ENCODE results near the gene CBLN4.

The CBLN4 gene

GRCh38 chr20:56005389-56005715 lies at the start of gene CBLN4:
CBLN4 (minus strand) TSS chr20:56005519; CDS start chr20:56004171, 1,348 bp downstream.
- Histone ChIP-seq H3K9ac (no peak within 1 kb of the TSS), H3K9me3 (replicated peaks in 1 of 11) (peaks cover 26 to 33% (median 28%) of the 10 kb centered on the region in 11 experiments), H3K4me2 (no peak within 1 kb of the TSS), H3K27me3 (no peaks in the 10 kb centered on the region), H4K20me1 (no peaks in the 10 kb centered on the region), H3K4me1 (no peaks in the 10 kb centered on the region), H3K27ac (no peak within 1 kb of the TSS), H3K4me3 (no peak within 1 kb of the TSS), H3K36me3 (no peaks in the 10 kb centered on the region)
- TF ChIP-seq Cebpa-rat (IDR thresholded peaks at IDR 0.05): no peak

- no peaks in the 10 kb centered on the region for H3K4me1 ChIP-seq
- peaks cover 0 to 4% (median 0%) of the 10 kb centered on the region in 11 experiments; a peak in 1 of 22 replicates for H3K9me3 ChIP-seq (replicated peaks in 1 of 11)
- no peaks in the 10 kb centered on the region for H4K20me1 ChIP-seq
- peak in 4 of 11 experiments; percentile 9 to 67 (median 48); a peak in 4 of 22 replicates for TF ChIP-seq Cebpa-rat (IDR thresholded peaks at IDR 0.05)
- H3K36me3 ChIP-seq: no peaks in the 10 kb centered on the region
- H3K4me3 ChIP-seq: no peak overlapping the region
- H3K4me2 ChIP-seq: no peak overlapping the region
- no peak overlapping the region for H3K9ac ChIP-seq
- no peak overlapping the region for H3K27ac ChIP-seq
- no peaks in the 10 kb centered on the region for H3K27me3 ChIP-seq
Measured at GRCh38 chr20:56043227-56043626, 37.9 kb upstream of the CBLN4 start.

- H3K27me3 ChIP-seq: no peaks in the 10 kb centered on the region
- H3K9ac ChIP-seq: no peak overlapping the region
- no peaks in the 10 kb centered on the region for H3K36me3 ChIP-seq
- H3K27ac ChIP-seq: no peak overlapping the region
- H3K9me3 ChIP-seq (replicated peaks in 1 of 11): peaks cover 46 to 66% (median 52%) of the 10 kb centered on the region in 11 experiments
- H4K20me1 ChIP-seq: no peaks in the 10 kb centered on the region
- H3K4me3 ChIP-seq: no peak overlapping the region
- no peaks in the 10 kb centered on the region for H3K4me1 ChIP-seq
- TF ChIP-seq Cebpa-rat (IDR thresholded peaks at IDR 0.05): no peak
- no peak overlapping the region for H3K4me2 ChIP-seq
Measured at GRCh38 chr20:56032251-56032650, 26.9 kb upstream of the CBLN4 start.

- H3K4me1 ChIP-seq: peaks cover 0 to 14% (median 11%) of the 10 kb centered on the region in 10 experiments; a peak in 14 of 20 replicates
- H3K27ac ChIP-seq: no peak overlapping the region
Measured at GRCh38 chr20:56018716-56019115, 13.4 kb upstream of the CBLN4 start.

GRCh38 chr20:56018194-56018593 lies 12.9 kb upstream of the CBLN4 start:
- H3K27me3 ChIP-seq: no peaks in the 10 kb centered on the region
- H3K4me3 ChIP-seq: no peak overlapping the region
- H3K4me1 ChIP-seq: peaks cover 0 to 14% (median 11%) of the 10 kb centered on the region in 10 experiments; a peak in 14 of 20 replicates
- H3K27ac ChIP-seq: peak overlapping the region in 2 of 11 experiments; percentile 28 to 35; a peak in 3 of 22 replicates
- H3K9ac ChIP-seq: no peak overlapping the region
- H3K36me3 ChIP-seq: no peaks in the 10 kb centered on the region
- peak overlapping the region in 7 of 11 experiments; percentile 13 to 54 (median 45); a peak in 11 of 22 replicates for H3K4me2 ChIP-seq
- H3K9me3 ChIP-seq (replicated peaks in 1 of 11): peaks cover 7 to 19% (median 13%) of the 10 kb centered on the region in 11 experiments; a peak in 17 of 22 replicates
- no peaks in the 10 kb centered on the region for H4K20me1 ChIP-seq
- TF ChIP-seq Cebpa-rat (IDR thresholded peaks at IDR 0.05): no peak

More at GRCh38 chr20:56018716-56019115, 13.4 kb upstream of the CBLN4 start:
- no peak overlapping the region for H3K4me3 ChIP-seq
- peaks cover 7 to 19% (median 13%) of the 10 kb centered on the region in 11 experiments; a peak in 17 of 22 replicates for H3K9me3 ChIP-seq (replicated peaks in 1 of 11)
- H4K20me1 ChIP-seq: no peaks in the 10 kb centered on the region
- H3K4me2 ChIP-seq: peak overlapping the region in 4 of 11 experiments; percentile 13 to 53 (median 46); a peak in 2 of 22 replicates
- no peaks in the 10 kb centered on the region for H3K36me3 ChIP-seq
- no peak overlapping the region for H3K9ac ChIP-seq
- TF ChIP-seq Cebpa-rat (IDR thresholded peaks at IDR 0.05): no peak
- no peaks in the 10 kb centered on the region for H3K27me3 ChIP-seq

GRCh38 chr20:56017560-56017959 lies 12.2 kb upstream of the CBLN4 start:
- Histone ChIP-seq H4K20me1 (no peaks in the 10 kb centered on the region), H3K4me1 (peaks cover 0 to 14% (median 11%) of the 10 kb centered on the region in 10 experiments; a peak in 14 of 20 replicates), H3K36me3 (no peaks in the 10 kb centered on the region), H3K27me3 (no peaks in the 10 kb centered on the region), H3K4me3 (no peak overlapping the region), H3K4me2 (peak overlapping the region in 8 of 11 experiments; percentile 13 to 54 (median 40); a peak in 13 of 22 replicates), H3K9ac (no peak overlapping the region), H3K27ac (peak overlapping the region in 1 of 11 experiments; percentile 35; a peak in 2 of 22 replicates), H3K9me3 (replicated peaks in 1 of 11) (peaks cover 7 to 19% (median 13%) of the 10 kb centered on the region in 11 experiments; a peak in 17 of 22 replicates)
- 0 out of 22 replicates have a peak, but pooled peaks of 1 of the 11 experiments have one; percentile 31 for TF ChIP-seq Cebpa-rat (IDR thresholded peaks at IDR 0.05)

GRCh38 chr20:56014998-56015397 lies 9.7 kb upstream of the CBLN4 start:
- H3K4me2 ChIP-seq: no peak overlapping the region
- peaks cover 7 to 19% (median 13%) of the 10 kb centered on the region in 11 experiments; a peak in 17 of 22 replicates for H3K9me3 ChIP-seq (replicated peaks in 1 of 11)
- no peak overlapping the region for H3K27ac ChIP-seq
- H3K27me3 ChIP-seq: no peaks in the 10 kb centered on the region
- no peak overlapping the region for H3K9ac ChIP-seq
- no peaks in the 10 kb centered on the region for H4K20me1 ChIP-seq
- H3K36me3 ChIP-seq: no peaks in the 10 kb centered on the region
- peaks cover 0 to 14% (median 11%) of the 10 kb centered on the region in 10 experiments; a peak in 14 of 20 replicates for H3K4me1 ChIP-seq
- H3K4me3 ChIP-seq: no peak overlapping the region
- TF ChIP-seq Cebpa-rat (IDR thresholded peaks at IDR 0.05): no peak

GRCh38 chr20:56014151-56014550 lies 8.8 kb upstream of the CBLN4 start:
- Histone ChIP-seq H3K9me3 (replicated peaks in 1 of 11) (peaks cover 7 to 19% (median 13%) of the 10 kb centered on the region in 11 experiments; a peak in 17 of 22 replicates), H3K27me3 (no peaks in the 10 kb centered on the region), H3K36me3 (no peaks in the 10 kb centered on the region), H4K20me1 (no peaks in the 10 kb centered on the region), H3K9ac (no peak overlapping the region), H3K4me1 (peaks cover 0 to 14% (median 11%) of the 10 kb centered on the region in 10 experiments; a peak in 14 of 20 replicates), H3K4me3 (no peak overlapping the region), H3K4me2 (no peak overlapping the region), H3K27ac (no peak overlapping the region)
- TF ChIP-seq Cebpa-rat (IDR thresholded peaks at IDR 0.05): no peak

GRCh38 chr20:56004611-56005388 lies 519 bp downstream of the CBLN4 start:
- TF ChIP-seq Cebpa-rat (IDR thresholded peaks at IDR 0.05): no peak
- Histone ChIP-seq H3K9ac (no peak overlapping the region), H3K4me1 (no peaks in the 10 kb centered on the region), H3K27ac (no peak overlapping the region), H3K9me3 (replicated peaks in 1 of 11) (peaks cover 26 to 33% (median 28%) of the 10 kb centered on the region in 11 experiments), H4K20me1 (no peaks in the 10 kb centered on the region), H3K36me3 (no peaks in the 10 kb centered on the region), H3K27me3 (no peaks in the 10 kb centered on the region), H3K4me3 (no peak overlapping the region), H3K4me2 (no peak overlapping the region)
